ENCODE measurements around the gene IL34. TPM values are rescaled to one million over a fixed set of nuclear protein-coding genes. Genes with fewer than 3 reads are reported as not detected.

IL34 gene
- polyA plus RNA-seq, 1 donor (not counting 4 experiments of a cell fraction or from before 2014, with no cell fraction given) = 0.08 TPM

- H3K4me1 ChIP-seq (ENCODE audit: control insufficient read depth, extremely low read depth, insufficient read depth, low read length) = peaks cover 39% of the 10 kb centered on the region
Observed at GRCh38 chr16:70687671-70688245, 41.4 kb downstream of the IL34 start.

GRCh38 chr16:70688246-70688742, 41.9 kb downstream of the IL34 start:
- no peaks in the 10 kb centered on the region for H4K20me1 ChIP-seq (ENCODE audit: control insufficient read depth, extremely low read depth, insufficient read depth, low read length)
- no peak overlapping the region for H3K4me2 ChIP-seq (ENCODE audit: control insufficient read depth, extremely low read depth, insufficient read depth, low read depth, low read length)
- H3K4me3 ChIP-seq (ENCODE audit: control insufficient read depth in 2 of 3, extremely low read depth in 1 of 3, insufficient read depth in 2 of 3, low read depth in 1 of 3, low read length in 3 of 3) = no peak overlapping the region
- H3K9ac ChIP-seq (ENCODE audit: control insufficient read depth, extremely low read depth, insufficient read depth, low read length) = no peak overlapping the region
- DNase-seq (ENCODE audit: low read depth, low spot score) (no peak), FAIRE-seq (no peak)
- no peaks in the 10 kb centered on the region for H3K27me3 ChIP-seq (ENCODE audit: control insufficient read depth, extremely low read depth, insufficient read depth, low read length)
- dilution Hi-C loops (cut with MboI; ENCODE audit: extremely low pct_ligation_motif_present, low sequenced_read_pairs) = no loop called here
- TF ChIP-seq EZH2 (IDR thresholded peaks at IDR 0.05; ENCODE audit: low read length) = no peak
- TF ChIP-seq CTCF (optimal IDR thresholded peaks at IDR 0.05 in 1 of 3, IDR thresholded peaks at IDR 0.05 in 1 of 3, conservative IDR thresholded peaks at IDR 0.05 in 1 of 3; ENCODE audit: extremely low read depth in 1 of 3, insufficient read depth in 2 of 3, low read length in 3 of 3) = no peak
- no peaks in the 10 kb centered on the region for H3K9me1 ChIP-seq (ENCODE audit: control insufficient read depth, extremely low read depth, insufficient read depth, low read length)
- peaks cover 21% of the 10 kb centered on the region for H3K79me2 ChIP-seq (ENCODE audit: control insufficient read depth, insufficient read depth, low read length)
- H3K36me3 ChIP-seq (ENCODE audit: control insufficient read depth in 2 of 2, extremely low read depth in 1 of 2, insufficient read depth in 2 of 2, low read length in 2 of 2) = peaks cover 0 to under 1% of the 10 kb centered on the region in 2 experiments
- peaks cover 39% of the 10 kb centered on the region for H3K4me1 ChIP-seq (ENCODE audit: control insufficient read depth, extremely low read depth, insufficient read depth, low read length)
- no peak overlapping the region for H2AFZ ChIP-seq (ENCODE audit: control insufficient read depth, low read length)
- H3K9me3 ChIP-seq (ENCODE audit: control insufficient read depth, low read depth, low read length) = no peaks in the 10 kb centered on the region
- H3K27ac ChIP-seq (ENCODE audit: control insufficient read depth, insufficient read depth, low read length) = no peak overlapping the region

More at GRCh38 chr16:70687671-70688245, 41.4 kb downstream of the IL34 start:
- Histone ChIP-seq H3K27ac (ENCODE audit: control insufficient read depth, insufficient read depth, low read length) (no peak overlapping the region), H2AFZ (ENCODE audit: control insufficient read depth, low read length) (no peak overlapping the region), H3K9me1 (ENCODE audit: control insufficient read depth, extremely low read depth, insufficient read depth, low read length) (no peaks in the 10 kb centered on the region), H3K36me3 (ENCODE audit: control insufficient read depth in 2 of 2, extremely low read depth in 1 of 2, insufficient read depth in 2 of 2, low read length in 2 of 2) (peaks cover 2 to 6% of the 10 kb centered on the region in 2 experiments), H3K9ac (ENCODE audit: control insufficient read depth, extremely low read depth, insufficient read depth, low read length) (no peak overlapping the region), H3K4me3 (ENCODE audit: control insufficient read depth in 2 of 3, extremely low read depth in 1 of 3, insufficient read depth in 2 of 3, low read depth in 1 of 3, low read length in 3 of 3) (no peak overlapping the region), H3K79me2 (ENCODE audit: control insufficient read depth, insufficient read depth, low read length) (peaks cover 26% of the 10 kb centered on the region), H4K20me1 (ENCODE audit: control insufficient read depth, extremely low read depth, insufficient read depth, low read length) (no peaks in the 10 kb centered on the region), H3K27me3 (ENCODE audit: control insufficient read depth, extremely low read depth, insufficient read depth, low read length) (no peaks in the 10 kb centered on the region), H3K9me3 (ENCODE audit: control insufficient read depth, low read depth, low read length) (no peaks in the 10 kb centered on the region), H3K4me2 (ENCODE audit: control insufficient read depth, extremely low read depth, insufficient read depth, low read depth, low read length) (no peak overlapping the region)
- no peak for TF ChIP-seq EZH2 (IDR thresholded peaks at IDR 0.05; ENCODE audit: low read length)
- no peak for TF ChIP-seq CTCF (optimal IDR thresholded peaks at IDR 0.05 in 1 of 3, IDR thresholded peaks at IDR 0.05 in 1 of 3, conservative IDR thresholded peaks at IDR 0.05 in 1 of 3; ENCODE audit: extremely low read depth in 1 of 3, insufficient read depth in 2 of 3, low read length in 3 of 3)
- dilution Hi-C loops (cut with MboI; ENCODE audit: extremely low pct_ligation_motif_present, low sequenced_read_pairs) = no loop called here
- FAIRE-seq (no peak), DNase-seq (ENCODE audit: low read depth, low spot score) (no peak)
